IMR-90 (cell line): ENCODE data around the gene NYAP1. TPM values are rescaled to one million over a fixed set of nuclear protein-coding genes. Genes with fewer than 3 reads are reported as not detected.

Source experiments
- ATAC-seq: fragments of 200-7000 bp; cut with Tn5 transposase; 2 replicates; pipeline ENCODE4 v1.9.1; 2020; ENCODE audit warnings: low read depth, mild to moderate bottlenecking, moderate library complexity
- BruUV-seq: library from RNA; stranded (reverse); fragments of 400-500 nt; replicated peaks from 2 replicates; lab custom pipeline; 2021; lab: Mats Ljungman, UMichigan
- CTCF ChIA-PET: fragments of 300-600 bp; formaldehyde crosslinking; extraction: SDS; loops from one replicate; lab custom pipeline; 2021; ENCODE audit warnings: antibody characterized with exemption; lab: Yijun Ruan, JAX
- POLR2A ChIA-PET: fragments of 300-600 bp; sonication (Branson Sonifier 250); formaldehyde crosslinking; loops from one replicate; lab custom pipeline; 2022; ENCODE audit warnings: antibody characterized with exemption; ENCODE audit not compliant: unreplicated experiment; lab: Charles Lee
- DNase-seq: peaks from one replicate; pipeline ENCODE4 v3.0.0; 2013
- H2AFZ ChIP-seq: replicated peaks from 2 replicates; pipeline ENCODE3; 2013; ENCODE audit warnings: low read length, mild to moderate bottlenecking; ENCODE audit not compliant: poor library complexity
- H2AK5ac ChIP-seq: 2 replicates; pipeline ENCODE4 v1.6.1; 2013; ENCODE audit warnings: low read depth, low read length, inconsistent platforms
- H2AK9ac ChIP-seq: replicated peaks from 2 replicates; pipeline ENCODE3; 2013; ENCODE audit warnings: mild to moderate bottlenecking, low read depth, low read length, moderate library complexity; ENCODE audit not compliant: poor library complexity
- H2BK120ac ChIP-seq: 2 replicates; pipeline ENCODE4 v1.6.1; 2013; ENCODE audit warnings: low read depth, low read length, inconsistent platforms
- H2BK15ac ChIP-seq: 3 replicates; pipeline ENCODE4 v1.6.1; 2013; ENCODE audit warnings: low read depth, low read length, inconsistent platforms
- H2BK20ac ChIP-seq: 2 replicates; pipeline ENCODE4 v1.6.1; 2013; ENCODE audit warnings: low read depth, mild to moderate bottlenecking, inconsistent platforms, low read length, moderate library complexity
- H2BK5ac ChIP-seq: 2 replicates; pipeline ENCODE4 v1.6.1; 2013; ENCODE audit warnings: mild to moderate bottlenecking, low read depth, low read length, inconsistent platforms; ENCODE audit not compliant: poor library complexity, severe bottlenecking
- H3K14ac ChIP-seq: replicated peaks from 2 replicates; pipeline ENCODE4 v1.6.1; 2013; ENCODE audit warnings: low read depth, low read length, inconsistent platforms
- H3K18ac ChIP-seq: 2 replicates; pipeline ENCODE4 v1.6.1; 2013; ENCODE audit warnings: low read depth, low read length, control low read depth
- H3K23ac ChIP-seq: 2 replicates; pipeline ENCODE4 v1.6.1; 2013; ENCODE audit warnings: low read depth, low read length, inconsistent platforms
- H3K27ac ChIP-seq: 2 replicates; pipeline ENCODE4 v1.5.1; 2013; ENCODE audit warnings: mild to moderate bottlenecking, control low read depth, low read length; ENCODE audit not compliant: insufficient read depth
- H3K27me3 ChIP-seq: 2 replicates; pipeline ENCODE4 v1.6.1; 2013; ENCODE audit warnings: low read length; ENCODE audit not compliant: control insufficient read depth, insufficient read depth
- H3K36me3 ChIP-seq: 2 replicates; pipeline ENCODE4 v1.6.1; 2013; ENCODE audit warnings: low read length, mixed read lengths; ENCODE audit not compliant: control insufficient read depth, insufficient read depth
- H3K4ac ChIP-seq: 2 replicates; pipeline ENCODE4 v1.6.1; 2013; ENCODE audit warnings: low read depth, low read length, inconsistent platforms
- H3K4me1 ChIP-seq: 2 replicates; pipeline ENCODE4 v1.6.1; 2013; ENCODE audit warnings: low read length, mixed read lengths; ENCODE audit not compliant: control insufficient read depth, insufficient read depth
- H3K4me2 ChIP-seq: 2 replicates; pipeline ENCODE4 v1.6.1; 2013; ENCODE audit warnings: low read depth, mild to moderate bottlenecking, control low read depth, low read length, moderate library complexity
- H3K4me3 ChIP-seq: 2 replicates; pipeline ENCODE4 v1.5.1; 2013; ENCODE audit warnings: low read depth, mild to moderate bottlenecking, control low read depth, low read length, moderate library complexity; ENCODE audit not compliant: insufficient read depth
- H3K56ac ChIP-seq: 2 replicates; pipeline ENCODE4 v1.6.1; 2013; ENCODE audit warnings: low read length, inconsistent platforms; ENCODE audit not compliant: insufficient read depth; ENCODE audit errors: extremely low read depth
- H3K79me1 ChIP-seq, 2 experiments: 2 replicates each; pipeline ENCODE4 v1.6.1; 2013; ENCODE audit warnings: low read length in 2 of 2, inconsistent platforms in 1 of 2, low read depth in 1 of 2
- H3K9ac ChIP-seq: 2 replicates; pipeline ENCODE4 v1.6.1; 2013; ENCODE audit warnings: low read depth, low read length, control low read depth
- H3K9me1 ChIP-seq: 2 replicates; pipeline ENCODE4 v1.6.1; 2013; ENCODE audit warnings: low read length, inconsistent platforms; ENCODE audit not compliant: insufficient read depth
- H3K9me3 ChIP-seq: 2 replicates; pipeline ENCODE4 v1.6.1; 2013; ENCODE audit warnings: low read length; ENCODE audit not compliant: control insufficient read depth, insufficient read depth
- H4K20me1 ChIP-seq: 2 replicates; pipeline ENCODE4 v1.6.1; 2013; ENCODE audit warnings: low read length, inconsistent platforms; ENCODE audit not compliant: insufficient read depth
- H4K5ac ChIP-seq: 2 replicates; pipeline ENCODE4 v1.6.1; 2013; ENCODE audit warnings: mild to moderate bottlenecking, low read depth, low read length, control low read depth
- H4K8ac ChIP-seq, 2 experiments: 2 replicates each; pipeline ENCODE4 v1.6.1; 2013; ENCODE audit warnings: low read depth in 2 of 2, low read length in 2 of 2, control low read depth in 1 of 2, inconsistent platforms in 1 of 2
- H4K91ac ChIP-seq: 2 replicates; pipeline ENCODE4 v1.6.1; 2013; ENCODE audit warnings: low read depth, low read length, inconsistent platforms; ENCODE audit not compliant: insufficient read depth
- ELK1 ChIP-seq: fragments of 150-350 bp; IDR thresholded peaks from 2 replicates; pipeline ENCODE4 v1.6.1; 2016; ENCODE audit warnings: low read depth, mild to moderate bottlenecking, low read length, moderate library complexity, borderline replicate concordance
- FOS ChIP-seq: fragments of 150-350 bp; IDR thresholded peaks from 2 replicates; pipeline ENCODE4 v1.6.1; 2016; ENCODE audit warnings: low read depth, low read length
- MAFK ChIP-seq: IDR thresholded peaks from 2 replicates; pipeline ENCODE4 v1.6.1; 2012; ENCODE audit warnings: low read depth, low read length, improper control_type of control experiment
- MAZ ChIP-seq: IDR thresholded peaks from 2 replicates; pipeline ENCODE4 v1.6.1; 2012; ENCODE audit warnings: low read depth, mild to moderate bottlenecking, low read length, improper control_type of control experiment, moderate library complexity, borderline replicate concordance
- NFE2L2 ChIP-seq: fragments of 150-350 bp; IDR thresholded peaks from 2 replicates; pipeline ENCODE4 v1.6.1; 2016; ENCODE audit warnings: low read depth, mild to moderate bottlenecking, low read length
- RCOR1 ChIP-seq: IDR thresholded peaks from 2 replicates; pipeline ENCODE4 v1.6.1; 2012; ENCODE audit warnings: mild to moderate bottlenecking, low read length, improper control_type of control experiment; ENCODE audit not compliant: insufficient replicate concordance
- SMC3 ChIP-seq: fragments of 150-350 bp; IDR thresholded peaks from 2 replicates; pipeline ENCODE4 v1.6.1; 2016; ENCODE audit warnings: low read depth, mild to moderate bottlenecking, antibody characterized with exemption, low read length, moderate library complexity
- WGBS, 2 experiments: methylation state at CpG; one replicate each; pipeline versions ENCODE4 v1.1.5 to v1.1.7; 2013; ENCODE audit warnings: missing lambda C conversion rate in 2 of 2; ENCODE audit not compliant: insufficient read length in 1 of 2; ENCODE audit errors: extremely low coverage in 2 of 2; 5-methylcytosine and 5-hydroxymethylcytosine counted together
- dilution Hi-C: fragments of 300-500 bp; cut with HindIII; formaldehyde crosslinking; loops from one replicate; pipeline ENCODE4 v1.14.3; 2018; ENCODE audit warnings: low sequenced_read_pairs; ENCODE audit not compliant: unreplicated experiment
- in situ Hi-C: fragments of 300-500 bp; cut with MboI; formaldehyde crosslinking; loops from 3 replicates; pipeline ENCODE4 v1.14.3; 2019; ENCODE audit warnings: low sequenced_read_pairs, inconsistent platforms, mixed read lengths
- intact Hi-C: fragments of 100-400 bp; cut with micrococcal nuclease; formaldehyde crosslinking; loops from 2 replicates; pipeline ENCODE4 v1.10.0; 2022
- polyA plus RNA-seq, 3 experiments: library from polyadenylated mRNA; depleted of rRNA; stranded (reverse); fragments of >200 nt; gene quantifications; 2 replicates each; pipeline ENCODE4 v1.2.3, GENCODE V29; 2012; ENCODE audit warnings: low replicate concordance in 1 of 3
- total RNA-seq: library from RNA; depleted of rRNA; stranded (reverse); fragments of >200 nt; gene quantifications from 2 replicates; pipeline ENCODE4 v1.2.3, GENCODE V29; 2012

Gene NYAP1
- total and polyA plus RNA-seq, 2 of the 4 experiments (the other 2 are of a cell fraction), result 0.18 to 1.3 TPM

- no peak overlapping the region for H2BK20ac ChIP-seq
- CTCF ChIA-PET, result no interaction called here
- H3K4ac ChIP-seq, result no peak overlapping the region
- H2BK5ac ChIP-seq, result no peak overlapping the region
- TF ChIP-seq MAFK (no peak), MAZ (no peak), FOS (no peak), RCOR1 (no peak), NFE2L2 (no peak), ELK1 (no peak), SMC3 (no peak)
- no peak overlapping the region for H2BK120ac ChIP-seq
- H3K9ac ChIP-seq, result no peak overlapping the region
- no peaks in the 10 kb centered on the region for H3K4me1 ChIP-seq
- H2BK15ac ChIP-seq, result no peak overlapping the region
- no peak overlapping the region for H3K27ac ChIP-seq
- no peak overlapping the region for H3K4me2 ChIP-seq
- H3K9me3 ChIP-seq, result no peaks in the 10 kb centered on the region
- H3K56ac ChIP-seq, result no peak overlapping the region
- POLR2A ChIA-PET, result no interaction called here
- DNase-seq (no peak), ATAC-seq (no peak)
- H3K9me1 ChIP-seq, result no peaks in the 10 kb centered on the region
- H3K27me3 ChIP-seq, result no peaks in the 10 kb centered on the region
- H4K20me1 ChIP-seq, result no peaks in the 10 kb centered on the region
- WGBS, 2 experiments, result no CpG with 5 or more reads among the region's 6 CpGs
- H4K8ac ChIP-seq, result no peak overlapping the region
- no peak overlapping the region for H2AFZ ChIP-seq
- H2AK5ac ChIP-seq, result no peak overlapping the region
- H3K18ac ChIP-seq, result no peak overlapping the region
- no peak overlapping the region for H3K14ac ChIP-seq
- H3K79me1 ChIP-seq, result no peaks in the 10 kb centered on the region
- peaks cover 3% of the 10 kb centered on the region; the same call in 1 of the 2 replicates for H3K36me3 ChIP-seq
- intact Hi-C loops, result no loop called here
- no peak overlapping the region for H4K91ac ChIP-seq
- H4K5ac ChIP-seq, result no peak overlapping the region
- no TSS peak for BruUV-seq
- in situ Hi-C loops, result loop anchor here (25.0 kb wide), 1 partner anchor 405 kb away; the partner anchor contains the start of genes SLC12A9 and TRIP6
- H3K23ac ChIP-seq, result no peak overlapping the region
- dilution Hi-C loops, result no loop called here
- H2AK9ac ChIP-seq, result peak overlapping the region; percentile 42
- H3K4me3 ChIP-seq, result no peak overlapping the region
Measured at GRCh38 chr7:100457033-100457432, 26.7 kb upstream of the NYAP1 start.
